GM21737 (cell line): ENCODE data around the gene ADAM33.

Experiments
- ATAC-seq: cut with Tn5 transposase; IDR thresholded peaks from one replicate; pipeline ENCODE4 v1.9.1; 2021; ENCODE audit warnings: mild to moderate bottlenecking, moderate library complexity; ENCODE audit not compliant: unreplicated experiment

Gene ADAM33

DNA sequence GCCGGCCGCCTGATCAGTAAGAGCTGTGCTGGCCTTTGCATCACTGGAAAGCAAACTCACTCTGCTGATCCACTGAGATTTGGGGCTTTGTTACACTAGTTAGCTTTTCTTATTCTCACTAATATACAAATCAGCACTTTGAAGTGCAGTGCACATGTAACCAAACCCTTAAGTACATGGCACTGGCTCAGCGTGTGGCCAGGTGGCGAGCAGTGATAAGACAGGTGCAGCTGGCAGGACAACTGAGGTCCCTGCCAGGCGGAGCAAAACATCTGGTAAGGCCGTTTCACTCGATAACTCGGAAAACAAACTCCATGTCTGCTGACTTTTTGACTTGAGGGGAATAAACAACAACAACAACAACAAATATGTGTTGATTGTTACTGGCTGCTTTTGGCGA is 29.6 kb downstream of the ADAM33 start:
- ATAC-seq = no peak

DNA sequence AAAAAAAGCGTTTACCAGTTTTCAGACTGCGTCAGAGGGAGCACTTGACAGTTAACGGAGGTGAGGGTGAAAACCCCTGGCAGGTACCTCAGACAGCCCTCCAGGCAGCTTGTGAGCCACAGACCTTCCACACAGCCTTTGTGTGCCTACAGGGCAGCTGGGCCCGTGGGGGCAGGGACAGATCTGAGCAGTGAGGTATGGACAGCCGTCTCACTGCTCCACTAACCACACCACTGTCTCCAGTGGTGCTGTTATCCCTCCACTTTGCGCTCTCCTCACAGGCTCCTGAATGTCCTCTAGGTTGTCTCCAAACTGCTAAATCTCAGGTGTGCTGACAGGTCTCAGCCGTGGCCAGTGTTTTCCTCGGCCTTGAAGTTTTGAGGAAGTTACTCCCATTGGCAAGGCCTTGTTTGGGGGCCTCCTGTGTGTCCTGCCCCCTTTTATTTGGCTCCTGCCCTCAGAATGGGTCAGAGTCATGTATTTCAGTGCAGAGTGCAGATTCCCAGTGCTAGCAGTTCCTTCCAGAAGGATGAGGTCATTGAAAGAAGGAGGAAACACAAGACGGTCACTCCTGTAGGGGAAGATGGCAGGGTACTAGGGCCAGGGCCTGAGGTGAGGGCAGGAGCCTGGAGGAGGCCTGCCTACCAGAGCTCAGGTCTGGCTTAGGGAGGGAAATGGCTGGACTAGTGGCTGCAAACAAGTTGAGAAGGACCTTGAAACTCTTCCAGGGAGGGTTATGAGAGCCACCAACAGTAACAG is 30.4 kb downstream of the ADAM33 start:
- ATAC-seq = no peak

DNA sequence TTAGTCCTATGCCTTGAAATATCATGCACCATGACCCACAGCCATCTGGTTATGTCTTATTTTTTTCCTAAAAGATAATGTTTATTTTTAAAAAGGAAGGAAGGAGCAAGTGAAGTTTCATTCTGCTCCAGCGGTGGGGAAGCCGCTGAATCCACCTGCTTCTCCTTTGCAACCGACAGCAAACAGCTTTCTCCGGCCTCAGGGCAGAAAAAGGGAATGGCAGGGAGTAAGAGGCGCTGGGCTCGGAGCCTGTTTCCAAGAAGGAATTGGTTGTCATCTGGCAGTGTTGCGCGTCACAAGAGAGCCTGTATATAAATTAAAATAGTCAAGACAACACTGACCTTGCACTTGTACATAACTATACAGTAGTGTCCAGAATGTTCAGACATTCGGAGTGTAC is 32.9 kb downstream of the ADAM33 start:
- ATAC-seq = no peak

DNA sequence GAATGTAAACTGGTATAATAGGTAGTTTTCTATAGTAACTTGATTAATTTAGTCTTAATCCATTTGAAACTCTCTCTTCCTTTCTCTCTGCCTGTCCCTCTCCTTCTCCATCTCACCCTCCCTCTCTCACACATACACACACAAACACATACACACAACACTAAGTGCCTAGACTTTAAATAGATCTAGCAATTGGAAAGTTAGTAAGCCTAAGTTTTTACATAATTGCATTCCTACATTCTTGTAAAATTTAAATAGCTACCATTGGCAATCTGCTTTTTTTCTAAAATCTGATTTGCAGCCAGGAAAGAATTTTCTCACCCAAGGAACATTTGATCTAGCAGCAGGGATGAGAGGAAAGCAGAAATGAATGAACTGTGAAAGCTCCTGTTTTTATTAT is 34.3 kb downstream of the ADAM33 start:
- ATAC-seq = no peak

DNA sequence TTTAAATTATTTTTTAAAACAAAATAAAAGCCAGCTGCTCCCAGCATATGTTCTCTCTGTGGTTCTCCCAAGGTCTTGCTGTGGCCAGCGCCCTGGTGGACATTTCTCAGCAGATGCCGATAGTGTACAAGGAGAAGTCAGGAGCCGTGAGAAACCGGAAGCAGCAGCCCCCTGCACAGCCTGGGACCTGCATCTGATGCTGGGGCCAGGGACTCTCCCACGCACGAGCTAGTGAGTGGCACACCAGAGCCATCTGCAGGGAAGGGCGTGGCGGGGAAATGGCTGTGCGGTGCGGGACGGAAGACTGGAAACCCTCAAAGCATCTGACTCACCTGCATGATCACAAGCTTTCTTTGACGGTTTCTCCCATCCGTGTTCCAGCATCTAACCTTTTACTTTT is 35.2 kb downstream of the ADAM33 start:
- no peak for ATAC-seq

DNA sequence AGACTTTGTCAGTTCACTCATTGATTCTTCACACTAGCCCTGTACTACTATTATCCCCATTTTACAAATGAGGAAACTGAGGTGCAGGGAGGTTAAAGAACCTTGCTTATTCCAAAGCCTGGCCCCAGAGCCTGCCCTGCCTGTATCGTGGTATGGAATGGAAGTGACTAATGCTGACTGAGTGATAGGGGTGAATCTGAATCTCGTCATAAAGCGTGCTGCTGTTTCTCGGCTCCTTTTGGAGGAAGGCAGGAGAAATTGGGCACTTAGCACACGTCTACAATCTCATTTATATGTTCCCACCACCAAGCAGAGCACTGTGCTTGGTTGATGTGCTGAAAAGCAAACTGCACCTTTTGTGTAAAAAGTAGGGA is 35.8 kb downstream of the ADAM33 start:
- ATAC-seq = no peak

DNA sequence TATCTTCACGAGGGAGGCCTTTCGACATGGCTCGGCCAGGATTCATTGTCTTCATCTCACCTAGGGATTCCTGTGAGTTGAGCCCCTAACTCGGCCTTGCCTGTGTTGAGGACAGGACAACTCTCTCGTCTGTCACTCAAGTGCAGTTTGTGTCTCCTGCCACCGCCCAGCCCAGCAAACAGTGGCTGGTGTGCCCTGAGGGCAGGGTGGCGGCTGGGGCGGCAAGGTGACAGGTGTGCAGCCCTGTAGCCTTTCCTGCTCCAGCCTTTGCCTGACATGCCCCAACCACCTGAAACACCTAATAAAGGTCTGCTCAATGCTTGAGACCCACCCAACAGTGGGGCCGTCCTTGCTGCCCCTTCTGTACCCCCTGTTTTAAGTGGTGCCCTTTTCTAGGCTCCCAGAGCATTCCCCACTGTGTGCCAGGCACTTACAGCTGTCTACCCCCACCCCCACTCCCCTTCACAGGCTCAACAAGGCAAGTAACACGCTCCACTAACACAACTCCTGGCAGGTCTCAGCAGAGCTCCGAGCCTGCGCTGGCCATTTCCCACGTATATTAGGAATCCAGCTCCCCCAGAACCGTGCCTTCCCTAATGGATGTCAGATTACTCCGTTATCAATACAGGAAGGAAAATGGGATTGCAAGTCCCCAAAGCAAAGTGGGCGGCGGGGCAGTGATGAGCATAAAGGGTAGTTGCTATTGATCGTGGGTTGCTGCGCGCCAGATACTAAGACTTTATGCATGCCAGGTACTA is 36.3 kb downstream of the ADAM33 start:
- ATAC-seq = no peak

DNA sequence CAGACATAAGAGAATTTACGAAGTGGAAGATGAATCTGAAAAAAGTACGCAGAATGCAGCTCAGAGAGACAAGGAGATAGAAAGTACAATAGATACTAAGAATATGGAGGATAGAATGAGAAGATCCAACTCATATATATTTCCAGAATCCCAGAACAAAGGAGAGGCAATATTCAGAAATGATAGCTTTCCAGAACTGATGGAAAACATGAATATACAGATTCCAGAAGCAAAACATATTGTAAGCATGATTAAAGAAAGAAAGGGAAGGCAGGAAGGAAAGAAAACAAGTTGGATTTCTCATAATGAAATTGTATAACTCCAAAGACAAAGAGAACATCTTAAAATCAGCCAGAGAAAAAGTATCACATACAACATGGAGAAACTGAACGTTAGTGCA is 41.6 kb downstream of the ADAM33 start:
- ATAC-seq = no peak

DNA sequence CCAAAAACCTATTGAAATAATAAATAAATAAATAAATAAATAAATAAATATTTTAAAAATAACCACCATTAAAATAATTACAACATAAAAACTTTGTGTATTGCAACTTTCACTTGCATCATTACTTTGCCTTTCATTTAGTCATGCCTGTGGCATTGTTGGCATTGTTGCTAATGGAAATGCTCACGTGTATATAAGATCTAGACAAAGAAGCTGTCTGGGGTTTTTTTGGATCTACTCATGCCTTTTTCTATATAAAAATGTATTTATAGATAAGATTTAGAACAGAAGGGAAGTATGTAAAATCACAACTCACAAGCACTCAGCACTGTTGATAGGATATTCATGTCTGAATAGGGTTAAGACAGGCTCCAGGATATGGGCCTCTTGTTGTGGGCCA is 46.5 kb downstream of the ADAM33 start:
- no peak for ATAC-seq

DNA sequence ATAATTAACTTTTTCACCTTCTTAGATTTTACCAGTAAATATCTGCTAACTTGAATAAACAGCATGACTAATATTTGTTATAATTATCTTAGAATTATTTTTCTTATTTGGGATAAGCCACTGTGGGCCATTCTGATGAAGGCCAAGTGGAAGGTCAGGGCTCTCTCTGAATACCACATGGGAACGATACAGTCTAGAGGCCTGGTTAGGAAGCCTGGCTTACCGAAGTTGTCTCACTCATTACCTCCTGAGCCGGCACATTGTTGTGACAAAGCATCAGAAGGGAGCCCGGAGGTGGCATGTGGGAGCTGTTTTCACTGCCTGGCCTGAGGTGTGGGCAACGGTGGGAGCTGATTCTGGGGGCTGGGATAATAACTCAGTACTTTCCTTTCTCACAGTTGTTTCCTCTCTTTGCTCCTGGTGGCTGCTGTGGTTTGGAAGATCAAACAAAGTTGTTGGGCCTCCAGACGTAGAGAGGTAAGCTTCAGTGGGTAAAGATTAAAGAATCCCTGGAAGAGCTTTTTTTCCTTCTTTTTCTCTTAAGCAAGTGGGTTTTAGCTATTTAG is 47.8 kb downstream of the ADAM33 start:
- ATAC-seq = no peak

DNA sequence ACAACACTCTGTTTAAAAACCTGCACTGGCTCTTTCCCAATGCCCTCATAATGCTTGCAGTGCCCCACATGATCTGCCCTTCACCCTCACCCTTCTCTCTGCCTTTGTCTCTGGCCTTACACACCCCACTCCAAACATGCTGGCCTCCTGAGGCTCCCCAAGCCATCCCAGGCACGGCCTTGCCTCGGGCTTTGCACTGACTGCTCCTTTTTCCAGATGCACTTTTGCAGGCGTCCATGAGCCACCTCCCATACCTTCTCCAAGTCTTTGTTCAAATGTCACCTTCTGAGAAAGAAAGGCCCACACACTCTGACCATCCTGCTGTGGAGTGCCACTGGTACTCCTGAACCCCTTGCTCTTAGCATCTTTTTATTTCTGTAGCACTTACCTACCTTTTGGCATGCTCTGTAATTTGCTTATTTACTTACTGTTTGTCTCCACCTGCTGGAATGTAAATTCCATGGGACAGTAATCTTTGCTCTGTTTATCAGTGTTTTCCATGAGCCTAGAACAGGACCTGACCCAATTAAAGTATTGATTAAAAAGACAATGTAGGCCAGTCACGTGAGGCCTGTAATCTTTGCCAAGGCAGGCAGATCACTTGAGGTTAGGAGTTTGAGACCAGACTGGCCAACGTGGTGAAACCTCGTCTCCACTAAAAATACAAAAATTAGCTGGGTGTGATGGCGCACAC is 49.4 kb downstream of the ADAM33 start:
- ATAC-seq = no peak

DNA sequence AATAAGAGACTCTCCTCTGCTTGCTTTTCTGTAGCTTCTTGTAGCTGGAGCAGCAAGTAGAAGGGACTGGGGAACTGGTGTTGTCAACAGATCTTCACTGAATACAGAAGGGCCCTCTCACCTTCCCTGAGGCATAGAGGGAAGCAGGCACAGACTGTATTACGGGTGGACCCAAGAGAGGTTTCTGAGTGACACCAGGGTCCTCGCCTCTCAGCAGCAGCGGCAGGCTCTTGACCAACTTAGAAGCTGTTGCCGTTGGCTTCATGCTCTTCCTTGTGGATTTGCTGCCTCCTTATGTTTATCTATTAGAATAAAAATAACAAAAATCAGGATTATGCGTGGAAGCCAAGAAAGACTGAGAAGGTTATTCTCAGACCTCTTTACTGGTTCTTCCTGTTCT is 50.3 kb downstream of the ADAM33 start:
- no peak for ATAC-seq

DNA sequence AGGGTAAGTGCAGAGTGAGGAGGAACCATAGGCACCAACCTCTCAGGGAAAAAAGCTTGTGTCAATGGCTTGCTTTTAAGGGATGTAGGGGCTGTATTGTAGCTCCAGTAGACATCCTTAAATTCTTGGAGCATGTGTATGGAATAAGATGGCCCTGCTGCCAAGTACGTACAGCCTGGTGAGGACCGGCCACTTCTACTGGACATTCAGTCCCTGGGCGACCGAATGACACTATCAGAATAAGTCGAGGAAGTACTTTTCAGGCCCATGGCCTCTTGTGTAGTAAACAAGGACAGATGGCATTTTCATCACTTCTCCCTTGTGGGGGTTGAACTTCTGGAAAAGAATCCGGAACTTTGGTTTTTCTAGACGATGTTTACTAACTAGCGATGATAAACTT is 51.4 kb downstream of the ADAM33 start:
- ATAC-seq = no peak

DNA sequence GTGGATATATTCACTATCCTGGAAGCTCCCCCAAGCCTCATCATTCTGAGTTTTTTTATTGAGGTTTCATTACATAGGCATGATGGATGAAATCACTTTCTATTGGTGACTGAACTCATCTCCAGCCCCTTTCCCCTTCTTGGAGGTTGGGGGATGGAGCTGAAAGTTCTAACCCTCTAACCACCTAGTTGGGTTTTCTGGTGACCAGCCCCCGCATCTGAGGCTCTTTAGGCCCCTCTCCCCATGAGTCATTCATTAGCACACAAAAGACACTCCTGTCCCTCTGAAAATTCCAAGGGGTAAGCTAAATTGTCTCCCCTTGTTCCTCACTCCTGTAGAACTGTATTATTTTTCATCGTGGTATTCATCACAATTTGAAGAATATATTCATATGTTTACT is 51.9 kb downstream of the ADAM33 start:
- no peak for ATAC-seq

DNA sequence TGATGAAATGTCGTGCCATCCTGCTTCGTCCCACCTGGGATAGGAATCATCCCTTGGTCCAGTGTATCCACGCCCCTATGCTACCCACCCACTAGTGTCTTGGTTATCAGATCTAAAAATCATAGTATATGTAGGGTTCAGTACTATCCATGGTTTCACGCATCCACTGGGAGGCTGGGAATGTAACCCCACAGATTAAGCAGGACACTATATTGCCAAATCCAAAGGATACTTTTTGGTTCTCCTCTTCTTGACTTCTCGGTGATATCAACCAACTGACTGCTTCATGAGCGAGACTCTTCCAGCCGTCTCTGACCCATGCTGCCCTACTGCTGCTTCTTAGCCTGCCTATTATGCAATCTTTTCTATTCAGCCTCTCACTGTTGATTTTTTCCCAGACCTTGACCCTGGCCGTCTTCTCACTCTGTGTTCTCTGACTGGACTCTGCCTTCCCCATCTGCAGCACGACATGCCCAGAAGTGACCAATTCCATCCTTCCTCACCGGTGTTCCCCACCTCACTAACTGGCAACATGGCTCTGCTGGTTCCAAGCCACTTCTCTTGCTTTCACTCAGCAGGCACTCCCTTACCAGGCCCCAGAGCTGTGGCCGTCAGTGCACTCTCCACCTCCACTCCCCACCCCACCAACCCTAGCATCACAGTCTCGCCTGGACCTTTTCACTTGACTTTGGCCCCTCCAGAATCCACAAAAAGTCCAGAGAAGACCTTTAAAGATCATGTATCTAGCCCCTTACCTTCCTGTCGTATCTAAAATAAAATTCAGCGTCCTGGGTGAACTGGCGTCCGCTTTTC is 53.1 kb downstream of the ADAM33 start:
- ATAC-seq = no peak

DNA sequence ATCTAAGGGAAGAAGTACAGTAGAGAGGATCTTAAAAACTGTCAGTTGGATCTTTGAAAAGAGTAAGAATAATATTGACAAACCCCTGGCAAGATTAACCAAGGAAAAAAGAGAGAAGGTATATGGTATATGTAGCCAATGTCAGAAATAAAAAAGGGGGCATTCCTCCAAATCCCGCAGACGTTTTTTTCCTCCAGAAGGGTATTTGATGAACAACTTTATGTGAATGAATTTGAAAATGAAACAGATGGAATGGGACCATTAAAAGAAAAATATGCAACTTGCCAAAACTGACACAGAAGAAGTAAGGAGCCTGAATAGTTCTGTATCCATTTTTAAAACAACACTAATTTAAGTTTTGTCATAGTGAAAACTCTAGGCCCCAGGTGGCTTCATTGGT is 54.3 kb downstream of the ADAM33 start:
- no peak for ATAC-seq

DNA sequence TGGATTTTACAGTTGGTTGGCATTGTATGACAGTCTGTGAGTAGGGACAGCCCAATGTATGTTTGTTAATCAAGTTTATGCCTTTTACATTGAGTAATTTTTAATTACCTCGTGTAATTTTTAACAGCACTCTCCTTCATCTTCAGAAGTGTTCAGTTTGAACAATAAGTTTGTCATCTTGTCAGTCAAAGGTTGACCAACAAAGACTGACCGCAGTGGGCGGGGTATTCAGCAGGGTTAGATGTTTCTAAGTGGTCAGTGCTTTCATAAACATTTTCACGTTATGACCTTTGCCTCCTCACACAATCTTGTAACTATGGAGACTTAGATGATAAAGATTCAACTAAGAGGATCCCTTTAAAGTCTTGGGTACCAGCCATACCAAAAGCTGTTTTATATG is 59.4 kb downstream of the ADAM33 start:
- ATAC-seq = no peak

DNA sequence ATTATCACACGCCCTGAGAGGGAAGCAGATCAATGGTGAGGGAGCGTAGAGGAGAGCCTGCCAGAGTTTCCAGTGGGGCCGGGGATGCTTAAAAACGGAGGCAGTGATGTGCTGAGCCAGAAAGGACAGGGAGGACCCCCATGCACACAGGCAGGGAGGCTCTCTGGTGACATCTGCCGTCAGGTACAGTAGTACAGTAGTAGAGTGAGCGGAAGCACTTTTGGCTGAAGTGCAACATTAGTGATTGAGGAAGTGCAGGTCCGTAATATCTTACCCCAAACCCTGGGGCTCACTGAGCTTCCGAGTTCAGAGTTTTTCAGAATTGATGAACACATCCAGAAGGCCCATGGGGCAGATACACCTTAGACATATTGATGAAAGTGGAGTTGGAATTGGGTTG is 60.7 kb downstream of the ADAM33 start:
- ATAC-seq = no peak
